ENCODE data around the gene MATN4.

MATN4 gene

GRCh38 chr20:45339799-45340198 lies 31.7 kb upstream of the MATN4 start:
- no peaks in the 10 kb centered on the region for H3K36me3 ChIP-seq (ENCODE audit: control insufficient read depth, low read length)
- H3K9me3 ChIP-seq (ENCODE audit: control insufficient read depth, insufficient read depth, low read length): no peaks in the 10 kb centered on the region
- H3K27me3 ChIP-seq (ENCODE audit: control insufficient read depth, low read length): peaks cover 38% of the 10 kb centered on the region
- no peaks in the 10 kb centered on the region for H3K4me1 ChIP-seq (ENCODE audit: control insufficient read depth, low read length)
- H3K4me2 ChIP-seq (ENCODE audit: low read length): no peak overlapping the region
- TF ChIP-seq, protein P1, sequence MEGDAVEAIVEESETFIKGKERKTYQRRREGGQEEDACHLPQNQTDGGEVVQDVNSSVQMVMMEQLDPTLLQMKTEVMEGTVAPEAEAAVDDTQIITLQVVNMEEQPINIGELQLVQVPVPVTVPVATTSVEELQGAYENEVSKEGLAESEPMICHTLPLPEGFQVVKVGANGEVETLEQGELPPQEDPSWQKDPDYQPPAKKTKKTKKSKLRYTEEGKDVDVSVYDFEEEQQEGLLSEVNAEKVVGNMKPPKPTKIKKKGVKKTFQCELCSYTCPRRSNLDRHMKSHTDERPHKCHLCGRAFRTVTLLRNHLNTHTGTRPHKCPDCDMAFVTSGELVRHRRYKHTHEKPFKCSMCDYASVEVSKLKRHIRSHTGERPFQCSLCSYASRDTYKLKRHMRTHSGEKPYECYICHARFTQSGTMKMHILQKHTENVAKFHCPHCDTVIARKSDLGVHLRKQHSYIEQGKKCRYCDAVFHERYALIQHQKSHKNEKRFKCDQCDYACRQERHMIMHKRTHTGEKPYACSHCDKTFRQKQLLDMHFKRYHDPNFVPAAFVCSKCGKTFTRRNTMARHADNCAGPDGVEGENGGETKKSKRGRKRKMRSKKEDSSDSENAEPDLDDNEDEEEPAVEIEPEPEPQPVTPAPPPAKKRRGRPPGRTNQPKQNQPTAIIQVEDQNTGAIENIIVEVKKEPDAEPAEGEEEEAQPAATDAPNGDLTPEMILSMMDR (IDR thresholded peaks at IDR 0.05; ENCODE audit: low read depth, low read length, poor library complexity, severe bottlenecking): no peak
- TF ChIP-seq EZH2phosphoT487 (IDR thresholded peaks at IDR 0.05; ENCODE audit: borderline replicate concordance, low read length): no peak
- H4K20me1 ChIP-seq (ENCODE audit: control insufficient read depth, insufficient read depth, low read depth, low read length): no peaks in the 10 kb centered on the region
- H3K9me2 ChIP-seq (replicated peaks; ENCODE audit: control insufficient read depth, low read length): no peaks in the 10 kb centered on the region
- no peak overlapping the region for H3K4me3 ChIP-seq (ENCODE audit: low read length)
- no peaks in the 10 kb centered on the region for H3F3A ChIP-seq (ENCODE audit: control insufficient read depth, insufficient read depth)
- no peaks in the 10 kb centered on the region for H3K79me2 ChIP-seq (ENCODE audit: control insufficient read depth, low read length)
- no peak overlapping the region for H3K27ac ChIP-seq (ENCODE audit: low read depth, low read length)

- no peaks in the 10 kb centered on the region for H3K36me3 ChIP-seq (ENCODE audit: control insufficient read depth, low read length)
- no peak for TF ChIP-seq EZH2phosphoT487 (IDR thresholded peaks at IDR 0.05; ENCODE audit: borderline replicate concordance, low read length)
- TF ChIP-seq, protein P1 (IDR thresholded peaks at IDR 0.05; ENCODE audit: low read depth, low read length, poor library complexity, severe bottlenecking): no peak
- no peaks in the 10 kb centered on the region for H3K79me2 ChIP-seq (ENCODE audit: control insufficient read depth, low read length)
- no peaks in the 10 kb centered on the region for H3F3A ChIP-seq (ENCODE audit: control insufficient read depth, insufficient read depth)
- no peaks in the 10 kb centered on the region for H4K20me1 ChIP-seq (ENCODE audit: control insufficient read depth, insufficient read depth, low read depth, low read length)
- H3K27ac ChIP-seq (ENCODE audit: low read depth, low read length): no peak overlapping the region
- H3K4me2 ChIP-seq (ENCODE audit: low read length): no peak overlapping the region
- H3K9me3 ChIP-seq (ENCODE audit: control insufficient read depth, insufficient read depth, low read length): no peaks in the 10 kb centered on the region
- no peak overlapping the region for H3K4me3 ChIP-seq (ENCODE audit: low read length)
- H3K9me2 ChIP-seq (replicated peaks; ENCODE audit: control insufficient read depth, low read length): no peaks in the 10 kb centered on the region
- H3K27me3 ChIP-seq (ENCODE audit: control insufficient read depth, low read length): peaks cover 32% of the 10 kb centered on the region
- H3K4me1 ChIP-seq (ENCODE audit: control insufficient read depth, low read length): no peaks in the 10 kb centered on the region
Observed at GRCh38 chr20:45339084-45339483, 31.0 kb upstream of the MATN4 start.

- Histone ChIP-seq H3K79me2 (ENCODE audit: control insufficient read depth, low read length) (no peaks in the 10 kb centered on the region), H3K4me2 (ENCODE audit: low read length) (no peak overlapping the region), H4K20me1 (ENCODE audit: control insufficient read depth, insufficient read depth, low read depth, low read length) (no peaks in the 10 kb centered on the region), H3K9me3 (ENCODE audit: control insufficient read depth, insufficient read depth, low read length) (no peaks in the 10 kb centered on the region), H3K27ac (ENCODE audit: low read depth, low read length) (no peak overlapping the region), H3K9me2 (replicated peaks; ENCODE audit: control insufficient read depth, low read length) (no peaks in the 10 kb centered on the region), H3K4me3 (ENCODE audit: low read length) (no peak overlapping the region), H3K27me3 (ENCODE audit: control insufficient read depth, low read length) (peaks cover 25% of the 10 kb centered on the region), H3K4me1 (ENCODE audit: control insufficient read depth, low read length) (no peaks in the 10 kb centered on the region), H3F3A (ENCODE audit: control insufficient read depth, insufficient read depth) (no peaks in the 10 kb centered on the region), H3K36me3 (ENCODE audit: control insufficient read depth, low read length) (no peaks in the 10 kb centered on the region)
- no peak for TF ChIP-seq EZH2phosphoT487 (IDR thresholded peaks at IDR 0.05; ENCODE audit: borderline replicate concordance, low read length)
- TF ChIP-seq, protein P1 (IDR thresholded peaks at IDR 0.05; ENCODE audit: low read depth, low read length, poor library complexity, severe bottlenecking): no peak
Observed at GRCh38 chr20:45338121-45339030, 30.3 kb upstream of the MATN4 start.
